ENCODE data around the gene HSF5. TPM values are rescaled to one million over a fixed set of nuclear protein-coding genes. Genes with fewer than 3 reads are reported as not detected.

The HSF5 gene
- total and polyA plus RNA-seq, 9 donors = 0.04 to 0.20 (median 0.10) TPM; not detected in 2

DNA sequence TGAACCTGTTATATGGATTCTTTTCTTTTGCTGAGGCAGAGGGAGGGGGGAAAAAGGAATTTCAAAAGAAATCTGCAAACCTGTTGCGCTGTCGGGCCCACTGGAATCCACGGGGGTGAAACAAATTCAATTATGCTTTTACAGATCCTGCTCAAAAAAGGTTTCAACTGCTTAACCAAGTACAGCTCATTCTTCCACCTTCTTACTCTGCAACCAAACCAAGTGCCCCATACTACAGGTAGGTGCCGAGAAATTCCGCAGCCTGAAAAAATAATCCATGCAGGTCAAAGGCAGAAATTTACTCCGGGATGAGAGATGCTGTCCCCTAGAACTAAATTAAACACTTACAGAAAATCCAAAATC is 71.3 kb downstream of the HSF5 start:
- H3K9me3 ChIP-seq (replicated peaks; ENCODE audit: control insufficient read depth, low read depth, low read length) = no peaks in the 10 kb centered on the region
- no peak overlapping the region for H3K27ac ChIP-seq (ENCODE audit: low read length)
- no peaks in the 10 kb centered on the region for H3K36me3 ChIP-seq (ENCODE audit: control insufficient read depth, insufficient read depth, low read length)
- no peak for DNase-seq
- WGBS (ENCODE audit: insufficient coverage) = 43% methylated on average over 4 of the region's 6 CpGs
- H3K4me3 ChIP-seq (ENCODE audit: low read length) = no peak overlapping the region
- H3K27me3 ChIP-seq (ENCODE audit: control insufficient read depth, insufficient read depth, low read length) = peaks cover 6% of the 10 kb centered on the region
- peaks cover 3% of the 10 kb centered on the region for H3K4me1 ChIP-seq (ENCODE audit: control insufficient read depth, insufficient read depth, low read length)

DNA sequence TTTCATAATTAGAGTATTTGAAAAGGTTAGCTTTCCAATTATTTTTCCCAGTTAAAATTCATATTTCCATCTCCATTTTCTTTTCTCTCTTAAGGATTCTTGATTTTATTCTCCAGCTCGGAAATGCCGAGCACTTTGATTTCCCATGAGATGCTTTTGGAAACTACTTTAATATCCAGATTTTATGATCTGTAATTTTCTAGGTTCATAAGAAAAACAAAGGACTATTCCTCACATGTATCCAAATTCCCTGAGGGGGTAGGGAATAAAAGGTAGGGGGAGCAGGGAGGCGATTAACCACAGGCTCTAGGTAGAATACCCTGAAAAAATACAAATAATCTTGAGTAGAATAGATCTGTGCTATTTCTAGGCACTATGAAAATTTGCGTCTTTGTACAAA is 71.8 kb downstream of the HSF5 start:
- Histone ChIP-seq H3K27ac (ENCODE audit: low read length) (no peak overlapping the region), H3K4me3 (ENCODE audit: low read length) (no peak overlapping the region)
- no CpG with 5 or more reads among the region's 4 CpGs for WGBS (ENCODE audit: insufficient coverage)

GRCh38 chr17:58415371-58416055 is 72.7 kb downstream of the HSF5 start:
- Histone ChIP-seq H3K36me3 (ENCODE audit: control insufficient read depth, insufficient read depth, low read length) (no peaks in the 10 kb centered on the region), H3K4me1 (ENCODE audit: control insufficient read depth, insufficient read depth, low read length) (peaks cover 3% of the 10 kb centered on the region), H3K27me3 (ENCODE audit: control insufficient read depth, insufficient read depth, low read length) (peaks cover 6% of the 10 kb centered on the region), H3K9me3 (replicated peaks; ENCODE audit: control insufficient read depth, low read depth, low read length) (no peaks in the 10 kb centered on the region), H3K4me3 (ENCODE audit: low read length) (no peak overlapping the region), H3K27ac (ENCODE audit: low read length) (no peak overlapping the region)
- no peak for DNase-seq
- WGBS (ENCODE audit: insufficient coverage) = 58% methylated on average over 4 of the region's 6 CpGs

More for the DNA sequence above, 71.8 kb downstream of the HSF5 start:
- H3K27me3 ChIP-seq (ENCODE audit: control insufficient read depth, insufficient read depth, low read length) = peaks cover 6% of the 10 kb centered on the region
- no peaks in the 10 kb centered on the region for H3K9me3 ChIP-seq (replicated peaks; ENCODE audit: control insufficient read depth, low read depth, low read length)
- DNase-seq = no peak
- H3K36me3 ChIP-seq (ENCODE audit: control insufficient read depth, insufficient read depth, low read length) = no peaks in the 10 kb centered on the region
- peaks cover 3% of the 10 kb centered on the region for H3K4me1 ChIP-seq (ENCODE audit: control insufficient read depth, insufficient read depth, low read length)

DNA sequence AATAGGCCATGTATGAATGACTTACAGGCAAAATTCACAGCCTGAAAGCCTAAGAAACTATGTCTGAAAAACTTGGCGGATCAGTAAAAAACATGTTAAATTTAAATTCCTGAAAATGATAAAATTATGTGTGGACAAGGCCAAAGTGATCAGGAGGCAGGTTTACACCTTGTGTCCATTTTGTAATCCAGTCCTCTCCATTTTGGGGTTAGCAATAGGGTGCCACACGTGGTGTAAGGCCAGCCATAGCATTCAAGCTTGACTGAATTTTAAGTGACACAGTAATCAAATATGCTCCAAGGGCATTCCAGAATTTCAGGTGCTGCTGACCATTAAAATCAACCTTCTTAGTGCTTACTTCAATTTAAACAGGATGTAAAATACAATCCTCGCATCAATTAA is 73.6 kb downstream of the HSF5 start:
- Histone ChIP-seq H3K27ac (ENCODE audit: low read length) (no peak overlapping the region), H3K4me3 (ENCODE audit: low read length) (no peak overlapping the region)
- WGBS (ENCODE audit: insufficient coverage) = 78% methylated on average over 2 of the region's 3 CpGs

GRCh38 chr17:58413684-58414083 is 74.5 kb downstream of the HSF5 start:
- no CpG with 5 or more reads among the region's 2 CpGs for WGBS (ENCODE audit: insufficient coverage)
- H3K9me3 ChIP-seq (replicated peaks; ENCODE audit: control insufficient read depth, low read depth, low read length) = no peaks in the 10 kb centered on the region
- H3K4me3 ChIP-seq (ENCODE audit: low read length) = no peak overlapping the region

More for the DNA sequence above, 73.6 kb downstream of the HSF5 start:
- no peaks in the 10 kb centered on the region for H3K9me3 ChIP-seq (replicated peaks; ENCODE audit: control insufficient read depth, low read depth, low read length)
- H3K27me3 ChIP-seq (ENCODE audit: control insufficient read depth, insufficient read depth, low read length) = peaks cover 7% of the 10 kb centered on the region
- no peaks in the 10 kb centered on the region for H3K36me3 ChIP-seq (ENCODE audit: control insufficient read depth, insufficient read depth, low read length)
- no peak for DNase-seq
- peaks cover 3% of the 10 kb centered on the region for H3K4me1 ChIP-seq (ENCODE audit: control insufficient read depth, insufficient read depth, low read length)

GRCh38 chr17:58412961-58413586 is 75.1 kb downstream of the HSF5 start:
- peaks cover 3% of the 10 kb centered on the region for H3K4me1 ChIP-seq (ENCODE audit: control insufficient read depth, insufficient read depth, low read length)
- no CpG with 5 or more reads among the region's 3 CpGs for WGBS (ENCODE audit: insufficient coverage)
- no peak overlapping the region for H3K27ac ChIP-seq (ENCODE audit: low read length)
- H3K9me3 ChIP-seq (replicated peaks; ENCODE audit: control insufficient read depth, low read depth, low read length) = no peaks in the 10 kb centered on the region
- peaks cover 7% of the 10 kb centered on the region for H3K27me3 ChIP-seq (ENCODE audit: control insufficient read depth, insufficient read depth, low read length)
- H3K4me3 ChIP-seq (ENCODE audit: low read length) = no peak overlapping the region
- DNase-seq = no peak
- H3K36me3 ChIP-seq (ENCODE audit: control insufficient read depth, insufficient read depth, low read length) = no peaks in the 10 kb centered on the region

More at GRCh38 chr17:58413684-58414083, 74.5 kb downstream of the HSF5 start:
- peaks cover 3% of the 10 kb centered on the region for H3K4me1 ChIP-seq (ENCODE audit: control insufficient read depth, insufficient read depth, low read length)
- H3K27me3 ChIP-seq (ENCODE audit: control insufficient read depth, insufficient read depth, low read length) = peaks cover 7% of the 10 kb centered on the region
- no peaks in the 10 kb centered on the region for H3K36me3 ChIP-seq (ENCODE audit: control insufficient read depth, insufficient read depth, low read length)
- H3K27ac ChIP-seq (ENCODE audit: low read length) = no peak overlapping the region
- no peak for DNase-seq

- no peak overlapping the region for H3K4me3 ChIP-seq (ENCODE audit: low read length)
- no peak overlapping the region for H3K27ac ChIP-seq (ENCODE audit: low read length)
- H3K4me1 ChIP-seq (ENCODE audit: control insufficient read depth, insufficient read depth, low read length) = no peaks in the 10 kb centered on the region
- no peaks in the 10 kb centered on the region for H3K9me3 ChIP-seq (replicated peaks; ENCODE audit: control insufficient read depth, low read depth, low read length)
- H3K36me3 ChIP-seq (ENCODE audit: control insufficient read depth, insufficient read depth, low read length) = no peaks in the 10 kb centered on the region
- WGBS (ENCODE audit: insufficient coverage) = no CpG with 5 or more reads among the region's 1 CpG
- peaks cover 7% of the 10 kb centered on the region for H3K27me3 ChIP-seq (ENCODE audit: control insufficient read depth, insufficient read depth, low read length)
- DNase-seq = no peak
Observed at GRCh38 chr17:58412064-58412703, 76.0 kb downstream of the HSF5 start.

GRCh38 chr17:58411408-58411894 is 76.8 kb downstream of the HSF5 start:
- H3K27ac ChIP-seq (ENCODE audit: low read length) = no peak overlapping the region
- peaks cover 7% of the 10 kb centered on the region for H3K27me3 ChIP-seq (ENCODE audit: control insufficient read depth, insufficient read depth, low read length)
- no peaks in the 10 kb centered on the region for H3K9me3 ChIP-seq (replicated peaks; ENCODE audit: control insufficient read depth, low read depth, low read length)
- no peaks in the 10 kb centered on the region for H3K4me1 ChIP-seq (ENCODE audit: control insufficient read depth, insufficient read depth, low read length)
- no peak overlapping the region for H3K4me3 ChIP-seq (ENCODE audit: low read length)
- no peaks in the 10 kb centered on the region for H3K36me3 ChIP-seq (ENCODE audit: control insufficient read depth, insufficient read depth, low read length)
- no peak for DNase-seq
- no CpG with 5 or more reads among the region's 1 CpG for WGBS (ENCODE audit: insufficient coverage)

DNA sequence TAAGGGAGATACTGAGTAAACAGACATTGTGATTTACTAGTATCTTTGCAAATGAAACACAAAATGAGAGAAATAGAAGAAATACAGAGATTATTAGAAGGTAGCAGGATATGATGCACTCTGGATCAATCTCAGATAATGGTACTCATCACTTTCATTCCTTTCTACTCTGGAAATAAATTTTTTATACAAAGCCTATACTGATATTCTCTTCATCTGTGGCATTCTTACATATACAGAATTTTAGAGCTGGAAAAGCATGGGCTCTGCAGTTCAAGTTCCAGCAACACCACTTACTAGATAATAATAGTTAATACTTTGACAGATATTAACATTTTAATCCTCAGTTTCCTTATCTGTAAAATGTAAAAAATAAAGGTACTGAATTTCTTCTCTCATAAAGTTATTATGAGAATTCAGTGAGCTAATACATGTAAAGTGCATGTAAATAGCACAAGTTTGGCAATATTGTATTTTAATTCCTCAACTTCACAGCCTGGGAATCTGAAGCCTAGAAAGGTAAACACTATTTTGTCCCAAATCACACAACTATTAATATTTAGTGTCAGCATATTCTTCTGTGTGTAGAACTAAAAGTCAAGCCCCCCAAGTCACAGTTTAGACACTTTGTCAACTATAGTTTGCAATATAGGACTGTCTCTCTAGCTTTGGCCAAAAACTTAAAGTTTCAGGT is 77.3 kb downstream of the HSF5 start:
- no peak for DNase-seq
- no peak overlapping the region for H3K4me3 ChIP-seq (ENCODE audit: low read length)
- H3K9me3 ChIP-seq (replicated peaks; ENCODE audit: control insufficient read depth, low read depth, low read length) = no peaks in the 10 kb centered on the region
- peaks cover 7% of the 10 kb centered on the region for H3K27me3 ChIP-seq (ENCODE audit: control insufficient read depth, insufficient read depth, low read length)
- H3K36me3 ChIP-seq (ENCODE audit: control insufficient read depth, insufficient read depth, low read length) = no peaks in the 10 kb centered on the region
- no peak overlapping the region for H3K27ac ChIP-seq (ENCODE audit: low read length)
- H3K4me1 ChIP-seq (ENCODE audit: control insufficient read depth, insufficient read depth, low read length) = no peaks in the 10 kb centered on the region

DNA sequence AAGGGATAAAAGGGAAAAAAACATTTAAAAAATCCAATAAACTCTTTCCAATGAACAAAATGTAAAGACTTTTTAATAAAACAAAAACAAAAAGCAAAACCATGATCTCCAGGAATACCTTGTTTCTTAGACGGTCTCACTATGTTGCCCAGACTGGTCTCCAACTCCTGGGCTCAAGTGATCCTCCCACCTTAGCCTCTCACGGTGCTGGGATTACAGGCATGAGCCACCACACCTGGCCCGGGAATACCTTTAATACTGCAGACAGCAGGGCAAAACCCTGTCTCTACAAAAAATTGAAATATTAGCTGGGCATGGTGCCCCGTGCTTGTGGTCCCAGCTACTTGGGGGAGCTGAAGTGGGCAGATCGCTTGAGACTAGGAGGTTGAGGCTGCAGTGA is 78.8 kb downstream of the HSF5 start:
- no peaks in the 10 kb centered on the region for H3K36me3 ChIP-seq (ENCODE audit: control insufficient read depth, insufficient read depth, low read length)
- H3K27ac ChIP-seq (ENCODE audit: low read length) = no peak overlapping the region
- DNase-seq = no peak
- peaks cover 4% of the 10 kb centered on the region for H3K27me3 ChIP-seq (ENCODE audit: control insufficient read depth, insufficient read depth, low read length)
- 79% methylated on average over 2 of the region's 5 CpGs for WGBS (ENCODE audit: insufficient coverage)
- H3K4me3 ChIP-seq (ENCODE audit: low read length) = no peak overlapping the region
- H3K9me3 ChIP-seq (replicated peaks; ENCODE audit: control insufficient read depth, low read depth, low read length) = no peaks in the 10 kb centered on the region
- no peaks in the 10 kb centered on the region for H3K4me1 ChIP-seq (ENCODE audit: control insufficient read depth, insufficient read depth, low read length)

Measured in muscle of leg (tissue), 11 donors.